Nephron (organoid): Measurements from ENCODE around the gene FOXA2.

ENCODE experiments used
- H3K27ac Mint-ChIP-seq, 3 experiments: 2 replicates each; pipeline ENCODE4 v1.8.0; 2020; ENCODE audit warnings: mixed read lengths in 3 of 3, mild to moderate bottlenecking in 2 of 3, moderate library complexity in 1 of 3
- H3K27me3 Mint-ChIP-seq: 2 replicates; pipeline ENCODE4 v1.8.0; 2021; ENCODE audit warnings: low read depth, mild to moderate bottlenecking, moderate library complexity, mixed read lengths
- H3K36me3 Mint-ChIP-seq: 2 replicates; pipeline ENCODE4 v1.8.0; 2020; ENCODE audit warnings: low read depth, mixed read lengths
- H3K4me1 Mint-ChIP-seq: 2 replicates; pipeline ENCODE4 v1.8.0; 2020; ENCODE audit warnings: mixed read lengths
- H3K4me3 Mint-ChIP-seq, 3 experiments: 2 replicates each; pipeline ENCODE4 v1.8.0; 2020; ENCODE audit warnings: mild to moderate bottlenecking in 3 of 3, mixed read lengths in 3 of 3, moderate library complexity in 2 of 3
- H3K9me3 Mint-ChIP-seq: 2 replicates; pipeline ENCODE4 v1.8.0; 2020; ENCODE audit warnings: mixed read lengths
- TF ChIP-seq, protein P1 (sequence below), 3 experiments: fragments of 200-600 bp; sonication (generic); IDR thresholded peaks; one replicate each; pipeline ENCODE4 v1.5.0; 2021; ENCODE audit warnings: antibody characterized with exemption in 3 of 3; ENCODE audit not compliant: unreplicated experiment in 3 of 3

The FOXA2 gene

DNA sequence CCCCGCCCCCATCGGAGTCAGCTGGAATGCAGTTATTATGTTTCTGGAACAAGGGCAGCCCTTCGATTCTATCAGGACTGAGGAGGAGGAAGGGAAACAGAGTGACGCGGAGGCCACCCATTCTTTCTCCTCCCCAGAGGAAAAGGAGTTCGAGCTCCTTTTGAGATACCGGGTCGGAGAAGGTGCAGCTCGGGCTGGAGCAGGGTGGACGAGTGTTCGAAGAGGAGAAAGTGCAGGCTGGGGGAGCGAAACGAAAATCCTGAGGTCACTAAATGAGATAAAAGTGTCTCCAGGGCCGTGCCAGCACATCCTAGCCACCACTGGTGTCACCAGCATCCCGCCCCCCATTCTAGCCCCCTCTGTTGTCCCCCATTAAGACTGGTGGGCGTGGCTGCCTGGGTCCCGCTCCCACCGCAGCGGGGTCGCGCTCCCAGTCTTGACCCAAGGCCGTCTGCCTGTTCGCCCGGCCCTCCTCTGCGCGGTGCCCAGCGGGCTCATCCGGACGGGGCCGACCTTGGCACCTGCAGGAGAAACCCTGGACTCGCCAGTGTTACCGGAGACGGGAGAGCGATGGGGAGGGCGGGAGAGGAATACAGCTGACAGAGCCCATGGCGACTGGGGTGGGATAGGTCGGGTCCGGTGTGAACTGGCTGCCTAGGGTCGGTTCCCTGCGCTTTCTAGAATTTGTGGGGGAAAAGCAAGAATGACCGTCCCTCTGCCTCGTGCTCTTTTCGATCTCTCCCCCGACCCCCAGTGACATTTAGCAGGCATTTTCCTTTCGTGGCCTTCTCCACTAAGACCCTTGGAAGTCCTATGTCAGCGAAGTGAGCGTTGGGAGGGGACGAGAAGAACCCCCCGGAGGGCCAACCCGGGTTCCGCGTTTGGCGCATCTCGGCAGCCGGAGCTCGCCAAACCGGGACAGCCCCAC, 16.2 kb downstream of the FOXA2 start:
- no peak overlapping the region for H3K27ac Mint-ChIP-seq
- TF ChIP-seq, protein P1, sequence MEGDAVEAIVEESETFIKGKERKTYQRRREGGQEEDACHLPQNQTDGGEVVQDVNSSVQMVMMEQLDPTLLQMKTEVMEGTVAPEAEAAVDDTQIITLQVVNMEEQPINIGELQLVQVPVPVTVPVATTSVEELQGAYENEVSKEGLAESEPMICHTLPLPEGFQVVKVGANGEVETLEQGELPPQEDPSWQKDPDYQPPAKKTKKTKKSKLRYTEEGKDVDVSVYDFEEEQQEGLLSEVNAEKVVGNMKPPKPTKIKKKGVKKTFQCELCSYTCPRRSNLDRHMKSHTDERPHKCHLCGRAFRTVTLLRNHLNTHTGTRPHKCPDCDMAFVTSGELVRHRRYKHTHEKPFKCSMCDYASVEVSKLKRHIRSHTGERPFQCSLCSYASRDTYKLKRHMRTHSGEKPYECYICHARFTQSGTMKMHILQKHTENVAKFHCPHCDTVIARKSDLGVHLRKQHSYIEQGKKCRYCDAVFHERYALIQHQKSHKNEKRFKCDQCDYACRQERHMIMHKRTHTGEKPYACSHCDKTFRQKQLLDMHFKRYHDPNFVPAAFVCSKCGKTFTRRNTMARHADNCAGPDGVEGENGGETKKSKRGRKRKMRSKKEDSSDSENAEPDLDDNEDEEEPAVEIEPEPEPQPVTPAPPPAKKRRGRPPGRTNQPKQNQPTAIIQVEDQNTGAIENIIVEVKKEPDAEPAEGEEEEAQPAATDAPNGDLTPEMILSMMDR (IDR thresholded peaks at IDR 0.05; ENCODE audit: unreplicated experiment in 3 of 3), result no peak
- no peaks in the 10 kb centered on the region for H3K9me3 Mint-ChIP-seq
- H3K4me3 Mint-ChIP-seq, result no peak overlapping the region
- H3K27me3 Mint-ChIP-seq, result peaks cover 100% of the 10 kb centered on the region
- no peaks in the 10 kb centered on the region for H3K4me1 Mint-ChIP-seq
- H3K36me3 Mint-ChIP-seq, result no peaks in the 10 kb centered on the region

DNA sequence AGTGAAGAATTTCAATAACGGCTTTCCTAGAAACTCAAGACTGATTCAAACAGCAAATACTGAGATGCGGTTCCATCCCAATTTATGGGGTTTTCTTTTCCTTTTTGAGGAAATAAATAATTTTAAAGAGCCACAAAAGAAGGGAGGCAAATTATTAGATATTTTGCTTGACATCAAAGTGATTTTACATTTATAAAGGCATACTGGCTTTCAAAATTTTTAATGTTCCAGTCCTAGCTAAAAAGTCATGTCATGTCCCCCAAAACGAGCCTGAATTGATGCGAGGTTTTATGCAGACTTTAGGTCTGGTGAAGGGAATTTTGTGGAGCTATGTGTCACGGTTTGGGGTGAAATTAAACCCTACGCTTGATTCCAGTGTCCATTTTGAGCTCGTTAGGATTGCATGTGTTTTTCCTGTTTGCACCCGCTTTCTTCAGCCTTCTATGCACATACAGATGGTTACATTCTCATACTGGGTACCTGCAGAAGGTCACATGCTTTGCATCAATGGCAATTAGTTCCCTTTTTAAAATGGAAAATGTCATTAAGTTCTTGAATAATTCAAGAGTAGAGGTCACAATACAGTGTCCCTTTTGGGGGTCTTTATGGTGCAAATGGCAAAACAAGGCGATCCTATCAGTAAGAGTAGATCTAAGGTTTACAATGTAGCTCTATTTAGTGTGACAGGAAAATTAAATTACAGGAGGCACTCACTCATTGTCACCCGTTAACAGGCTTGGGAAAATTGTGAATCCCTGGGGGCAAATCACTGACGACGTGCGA, 17.3 kb downstream of the FOXA2 start:
- TF ChIP-seq, protein P1 (IDR thresholded peaks at IDR 0.05; ENCODE audit: unreplicated experiment in 3 of 3), result no peak
- Mint-ChIP-seq H3K4me3 (no peak overlapping the region), H3K9me3 (no peaks in the 10 kb centered on the region), H3K27ac (no peak overlapping the region), H3K4me1 (no peaks in the 10 kb centered on the region), H3K27me3 (peaks cover 100% of the 10 kb centered on the region), H3K36me3 (no peaks in the 10 kb centered on the region)

DNA sequence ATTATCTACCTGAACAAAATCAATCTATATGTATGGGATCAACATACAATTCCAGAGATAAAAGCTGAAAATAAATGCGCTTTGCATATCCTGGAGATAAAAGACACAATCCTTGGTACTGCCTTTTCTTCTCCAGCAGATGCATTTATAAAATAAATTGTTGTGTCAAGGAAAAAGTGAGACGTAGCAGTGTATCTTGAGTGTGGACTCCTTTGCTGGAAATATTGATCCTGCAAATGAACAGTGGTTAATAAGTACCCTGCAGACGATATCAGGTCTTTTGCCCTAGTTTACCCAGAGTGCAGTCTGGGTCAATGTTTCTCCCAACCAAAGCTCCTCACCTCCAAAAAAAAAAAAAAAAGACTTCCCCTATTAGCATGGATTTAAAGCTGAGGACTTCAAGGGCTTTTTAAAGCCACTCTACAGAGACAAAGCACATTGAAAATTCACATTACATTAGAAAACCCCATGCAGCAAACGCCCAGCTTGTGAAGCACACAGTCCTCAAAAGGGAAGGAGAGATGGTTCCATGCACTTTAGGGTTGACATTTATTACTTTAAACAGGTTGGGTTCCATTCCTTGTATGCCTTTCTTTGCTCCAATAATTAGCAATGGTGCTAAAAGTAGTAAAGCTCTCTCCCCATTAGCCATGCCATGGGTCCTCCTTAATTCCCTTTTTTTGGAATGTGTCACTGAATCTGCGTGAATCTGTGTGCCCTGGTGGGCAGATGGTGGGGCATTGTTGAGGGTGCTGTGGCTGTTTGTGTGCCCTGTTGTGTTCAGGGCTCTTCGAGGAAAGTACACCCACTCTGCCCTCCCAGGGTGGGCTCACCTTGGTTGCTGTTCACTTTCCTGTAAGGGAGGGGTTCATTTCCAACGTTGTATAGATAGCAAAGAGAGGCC, 21.1 kb downstream of the FOXA2 start:
- no peaks in the 10 kb centered on the region for H3K36me3 Mint-ChIP-seq
- H3K27ac Mint-ChIP-seq, result no peak overlapping the region
- H3K27me3 Mint-ChIP-seq, result peaks cover 100% of the 10 kb centered on the region
- H3K9me3 Mint-ChIP-seq, result no peaks in the 10 kb centered on the region
- H3K4me1 Mint-ChIP-seq, result no peaks in the 10 kb centered on the region
- TF ChIP-seq, protein P1 (IDR thresholded peaks at IDR 0.05; ENCODE audit: unreplicated experiment in 3 of 3), result no peak
- no peak overlapping the region for H3K4me3 Mint-ChIP-seq

DNA sequence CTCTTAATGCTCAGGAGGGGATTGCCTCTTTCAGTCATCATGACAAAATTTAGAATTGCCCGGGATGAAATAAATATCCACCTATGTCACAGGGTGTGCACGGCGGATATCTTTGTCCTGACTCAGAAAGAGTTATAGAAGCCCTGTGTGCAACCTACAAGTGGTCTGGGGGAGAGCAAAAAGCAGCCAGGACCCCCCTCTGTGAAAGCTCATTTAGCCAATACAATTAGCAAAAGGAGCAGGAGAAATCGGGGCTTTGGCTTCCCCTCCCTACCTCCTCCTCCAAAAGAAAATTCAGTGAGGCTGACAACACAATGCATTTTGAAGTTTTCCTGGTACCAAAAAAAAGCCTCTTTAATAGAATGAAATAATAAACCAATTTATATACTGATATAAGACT, 21.8 kb downstream of the FOXA2 start:
- H3K9me3 Mint-ChIP-seq, result peaks cover 2% of the 10 kb centered on the region
- no peaks in the 10 kb centered on the region for H3K4me1 Mint-ChIP-seq
- H3K4me3 Mint-ChIP-seq, result no peak overlapping the region
- H3K27me3 Mint-ChIP-seq, result peaks cover 100% of the 10 kb centered on the region
- H3K27ac Mint-ChIP-seq, result no peak overlapping the region
- TF ChIP-seq, protein P1 (IDR thresholded peaks at IDR 0.05; ENCODE audit: unreplicated experiment in 3 of 3), result no peak
- no peaks in the 10 kb centered on the region for H3K36me3 Mint-ChIP-seq

DNA sequence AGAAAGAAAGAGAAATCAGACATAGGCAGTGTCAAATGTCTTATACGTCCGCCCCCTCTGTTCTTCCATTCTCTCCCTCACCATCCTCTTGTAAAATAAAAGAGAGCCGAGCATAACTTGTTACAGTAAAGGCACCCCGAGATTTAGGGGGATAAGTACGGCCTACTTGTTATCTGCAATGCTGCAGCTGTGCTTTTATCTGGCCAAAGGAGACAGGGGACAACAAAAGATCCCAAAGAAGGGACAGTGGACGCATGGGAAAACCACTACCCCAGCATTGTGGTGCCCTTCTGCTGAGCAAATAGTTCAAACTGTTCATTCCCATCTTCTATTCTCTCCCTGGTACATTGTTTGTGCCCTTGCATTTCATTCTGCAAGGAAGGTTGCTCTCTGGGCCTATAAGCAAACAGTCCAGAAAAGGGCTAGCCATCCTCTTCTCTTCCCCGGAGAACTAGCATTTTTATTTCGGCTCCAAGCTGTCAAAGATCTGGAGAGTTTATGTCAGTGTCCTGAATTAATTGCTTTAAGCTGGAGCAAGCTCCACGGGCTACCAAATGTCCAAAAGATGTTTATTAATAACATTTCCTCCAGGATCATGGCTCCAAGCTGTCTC, 22.3 kb downstream of the FOXA2 start:
- H3K4me1 Mint-ChIP-seq, result no peaks in the 10 kb centered on the region
- H3K27ac Mint-ChIP-seq, result no peak overlapping the region
- H3K27me3 Mint-ChIP-seq, result peaks cover 100% of the 10 kb centered on the region
- H3K9me3 Mint-ChIP-seq, result peaks cover 2% of the 10 kb centered on the region
- no peak overlapping the region for H3K4me3 Mint-ChIP-seq
- H3K36me3 Mint-ChIP-seq, result no peaks in the 10 kb centered on the region
- TF ChIP-seq, protein P1 (IDR thresholded peaks at IDR 0.05; ENCODE audit: unreplicated experiment in 3 of 3), result no peak
